Measurements from ENCODE around the gene PCDHGA12.
"Not testable (repeated sequence)": the region's sequence is repeated elsewhere in the genome, so short reads cannot be mapped to it uniquely, and the experiment has no call there.

PCDHGA12 gene

GRCh38 chr5:141430332-141431113, at the start of gene PCDHGA12:
Gene PCDHGA12 (plus strand): TSS chr5:141430507. CDS start chr5:141430760, 253 bp downstream.
- Histone ChIP-seq H3K4me3 (ENCODE audit: low read depth, low read length) (no peak within 1 kb of the TSS), H3K9ac (ENCODE audit: low read depth, low read length) (no peak within 1 kb of the TSS), H3K27me3 (ENCODE audit: control insufficient read depth, insufficient read depth, low read length) (no peaks in the 10 kb centered on the region), H3K27ac (ENCODE audit: low read depth, low read length) (no peak within 1 kb of the TSS), H3K36me3 (ENCODE audit: control insufficient read depth, insufficient read depth, low read length) (0 out of 2 replicates have a peak, but pooled peaks cover 4% of the 10 kb centered on the region), H3K4me1 (ENCODE audit: control insufficient read depth, insufficient read depth, low read length) (no peaks in the 10 kb centered on the region), H3K9me3 (ENCODE audit: control insufficient read depth, insufficient read depth, low read length) (peaks cover 51% of the 10 kb centered on the region)

GRCh38 chr5:141382469-141383294, 47.6 kb upstream of the PCDHGA12 start, which contains the start of gene PCDHGA7:
Gene PCDHGA7 (plus strand): TSS chr5:141382742. CDS start chr5:141382900, 158 bp downstream.
- no peak within 1 kb of the TSS for H3K4me3 ChIP-seq (ENCODE audit: low read depth, low read length)
- no peaks in the 10 kb centered on the region for H3K4me1 ChIP-seq (ENCODE audit: control insufficient read depth, insufficient read depth, low read length)
- H3K27ac ChIP-seq (ENCODE audit: low read depth, low read length), result no peak within 1 kb of the TSS
- H3K9me3 ChIP-seq (ENCODE audit: control insufficient read depth, insufficient read depth, low read length), result peaks cover 43% of the 10 kb centered on the region
- H3K9ac ChIP-seq (ENCODE audit: low read depth, low read length), result no peak within 1 kb of the TSS
- H3K36me3 ChIP-seq (ENCODE audit: control insufficient read depth, insufficient read depth, low read length), result no peaks in the 10 kb centered on the region
- H3K27me3 ChIP-seq (ENCODE audit: control insufficient read depth, insufficient read depth, low read length), result no peaks in the 10 kb centered on the region

- no peaks in the 10 kb centered on the region for H3K4me1 ChIP-seq (ENCODE audit: control insufficient read depth, insufficient read depth, low read length)
- H3K27ac ChIP-seq (ENCODE audit: low read depth, low read length), result no peak overlapping the region
- no peak overlapping the region for H3K9ac ChIP-seq (ENCODE audit: low read depth, low read length)
Measured at GRCh38 chr5:141383345-141383744, 47.0 kb upstream of the PCDHGA12 start.

GRCh38 chr5:141384471-141385267, 45.6 kb upstream of the PCDHGA12 start:
- H3K9me3 ChIP-seq (ENCODE audit: control insufficient read depth, insufficient read depth, low read length), result peaks cover 59% of the 10 kb centered on the region
- no peak overlapping the region for H3K4me3 ChIP-seq (ENCODE audit: low read depth, low read length)
- H3K4me1 ChIP-seq (ENCODE audit: control insufficient read depth, insufficient read depth, low read length), result no peaks in the 10 kb centered on the region
- 0 out of 2 replicates have a peak, but pooled peaks cover 4% of the 10 kb centered on the region for H3K27me3 ChIP-seq (ENCODE audit: control insufficient read depth, insufficient read depth, low read length)
- H3K36me3 ChIP-seq (ENCODE audit: control insufficient read depth, insufficient read depth, low read length), result no peaks in the 10 kb centered on the region
- H3K27ac ChIP-seq (ENCODE audit: low read depth, low read length), result no peak overlapping the region
- H3K9ac ChIP-seq (ENCODE audit: low read depth, low read length), result no peak overlapping the region

More at GRCh38 chr5:141383345-141383744, 47.0 kb upstream of the PCDHGA12 start:
- Histone ChIP-seq H3K27me3 (ENCODE audit: control insufficient read depth, insufficient read depth, low read length) (0 out of 2 replicates have a peak, but pooled peaks cover 1% of the 10 kb centered on the region), H3K36me3 (ENCODE audit: control insufficient read depth, insufficient read depth, low read length) (no peaks in the 10 kb centered on the region), H3K4me3 (ENCODE audit: low read depth, low read length) (no peak overlapping the region), H3K9me3 (ENCODE audit: control insufficient read depth, insufficient read depth, low read length) (peaks cover 45% of the 10 kb centered on the region)

- Histone ChIP-seq H3K4me3 (ENCODE audit: low read depth, low read length) (peak within 1 kb of the TSS; percentile 63), H3K9me3 (ENCODE audit: control insufficient read depth, insufficient read depth, low read length) (peaks cover 79% of the 10 kb centered on the region)
- H3K9ac ChIP-seq (ENCODE audit: low read depth, low read length); H3K27ac ChIP-seq (ENCODE audit: low read depth, low read length); H3K27me3 ChIP-seq (ENCODE audit: control insufficient read depth, insufficient read depth, low read length); H3K36me3 ChIP-seq (ENCODE audit: control insufficient read depth, insufficient read depth, low read length); H3K4me1 ChIP-seq (ENCODE audit: control insufficient read depth, insufficient read depth, low read length): not testable (repeated sequence)
Measured at GRCh38 chr5:141387557-141388311, 42.6 kb upstream of the PCDHGA12 start, which contains the start of gene PCDHGB4. Gene PCDHGB4 (plus strand): TSS chr5:141387698. CDS start chr5:141387885, 187 bp downstream.

GRCh38 chr5:141388661-141389060, 41.6 kb upstream of the PCDHGA12 start:
- H3K9ac ChIP-seq (ENCODE audit: low read depth, low read length), result no peak overlapping the region
- peaks cover 79% of the 10 kb centered on the region for H3K9me3 ChIP-seq (ENCODE audit: control insufficient read depth, insufficient read depth, low read length)
- no peak overlapping the region for H3K27ac ChIP-seq (ENCODE audit: low read depth, low read length)
- H3K36me3 ChIP-seq (ENCODE audit: control insufficient read depth, insufficient read depth, low read length), result peaks cover 5% of the 10 kb centered on the region; the same call in 1 of the 2 replicates
- no peaks in the 10 kb centered on the region for H3K4me1 ChIP-seq (ENCODE audit: control insufficient read depth, insufficient read depth, low read length)
- 0 out of 2 replicates have a peak, but pooled peaks cover 4% of the 10 kb centered on the region for H3K27me3 ChIP-seq (ENCODE audit: control insufficient read depth, insufficient read depth, low read length)
- H3K4me3 ChIP-seq (ENCODE audit: low read depth, low read length), result peak overlapping the region; percentile 40; the same call in 1 of the 2 replicates

- no peaks in the 10 kb centered on the region for H3K4me1 ChIP-seq (ENCODE audit: control insufficient read depth, insufficient read depth, low read length)
- 0 out of 2 replicates have a peak, but pooled peaks cover 4% of the 10 kb centered on the region for H3K27me3 ChIP-seq (ENCODE audit: control insufficient read depth, insufficient read depth, low read length)
- H3K9me3 ChIP-seq (ENCODE audit: control insufficient read depth, insufficient read depth, low read length), result peaks cover 78% of the 10 kb centered on the region
- peaks cover 5% of the 10 kb centered on the region; the same call in 1 of the 2 replicates for H3K36me3 ChIP-seq (ENCODE audit: control insufficient read depth, insufficient read depth, low read length)
- no peak overlapping the region for H3K9ac ChIP-seq (ENCODE audit: low read depth, low read length)
- H3K27ac ChIP-seq (ENCODE audit: low read depth, low read length), result no peak overlapping the region
- no peak overlapping the region for H3K4me3 ChIP-seq (ENCODE audit: low read depth, low read length)
Measured at GRCh38 chr5:141389153-141390042, 40.9 kb upstream of the PCDHGA12 start.

- Histone ChIP-seq H3K36me3 (ENCODE audit: control insufficient read depth, insufficient read depth, low read length) (peaks cover 5% of the 10 kb centered on the region; the same call in 1 of the 2 replicates), H3K27ac (ENCODE audit: low read depth, low read length) (no peak within 1 kb of the TSS), H3K9me3 (ENCODE audit: control insufficient read depth, insufficient read depth, low read length) (peaks cover 83% of the 10 kb centered on the region), H3K27me3 (ENCODE audit: control insufficient read depth, insufficient read depth, low read length) (0 out of 2 replicates have a peak, but pooled peaks cover 4% of the 10 kb centered on the region), H3K4me1 (ENCODE audit: control insufficient read depth, insufficient read depth, low read length) (no peaks in the 10 kb centered on the region), H3K4me3 (ENCODE audit: low read depth, low read length) (no peak within 1 kb of the TSS), H3K9ac (ENCODE audit: low read depth, low read length) (no peak within 1 kb of the TSS)
Measured at GRCh38 chr5:141392429-141393198, 37.7 kb upstream of the PCDHGA12 start, which contains the start of gene PCDHGA8. Gene PCDHGA8 (plus strand): TSS chr5:141392633. CDS start chr5:141392814, 181 bp downstream.
